WTC11 (cell line): ENCODE results near the gene OR2D3. TPM values are rescaled to one million over a fixed set of nuclear protein-coding genes. Genes with fewer than 3 reads are reported as not detected.

ENCODE experiments used
- ATAC-seq: fragments of 200-7000 bp; cut with Tn5 transposase; 2 replicates; pipeline ENCODE4 v1.10.0; 2021; ENCODE audit warnings: mild to moderate bottlenecking, moderate library complexity
- CTCF ChIA-PET: fragments of 300-600 bp; sonication (Branson Sonifier 250); formaldehyde crosslinking; loops from one replicate; lab custom pipeline; 2021; ENCODE audit warnings: antibody characterized with exemption; lab: Charles Lee
- POLR2A ChIA-PET: fragments of 350-600 bp; sonication (Branson Sonifier 250); formaldehyde crosslinking; loops from one replicate; lab custom pipeline; 2021; ENCODE audit warnings: antibody characterized with exemption; lab: Charles Lee
- DNase-seq: peaks from one replicate; pipeline ENCODE4 v3.0.0; 2021; ENCODE audit warnings: low spot score
- H3K27ac Mint-ChIP-seq: 2 replicates; pipeline ENCODE4 v1.8.0; 2021; ENCODE audit warnings: mixed read lengths
- H3K27me3 Mint-ChIP-seq: 2 replicates; pipeline ENCODE4 v1.8.0; 2021; ENCODE audit warnings: low read depth, mild to moderate bottlenecking, moderate library complexity, mixed read lengths
- H3K36me3 Mint-ChIP-seq: 2 replicates; pipeline ENCODE4 v1.8.0; 2021; ENCODE audit warnings: mixed read lengths
- H3K4me1 Mint-ChIP-seq: 2 replicates; pipeline ENCODE4 v1.8.0; 2022; ENCODE audit warnings: mixed read lengths
- H3K4me3 Mint-ChIP-seq: 2 replicates; pipeline ENCODE4 v1.8.0; 2021; ENCODE audit warnings: mild to moderate bottlenecking, moderate library complexity, mixed read lengths
- H3K9me3 Mint-ChIP-seq: 2 replicates; pipeline ENCODE4 v1.8.0; 2021; ENCODE audit warnings: mixed read lengths
- CBFB ChIP-seq: sonication (generic); formaldehyde crosslinking; IDR thresholded peaks from 2 replicates; pipeline ENCODE4 v1.8.1; 2022; ENCODE audit warnings: mild to moderate bottlenecking, low read depth, missing genetic modification reagents
- CDX4 ChIP-seq: fragments of 250-450 bp; sonication (Bioruptor Pico); IDR thresholded peaks from 2 replicates; pipeline ENCODE4 v1.9.0; 2021; ENCODE audit warnings: moderate library complexity, mild to moderate bottlenecking, inconsistent platforms, borderline replicate concordance
- E2F5 ChIP-seq: sonication (generic); formaldehyde crosslinking; IDR thresholded peaks from 2 replicates; pipeline ENCODE4 v1.8.1; 2022; ENCODE audit warnings: mild to moderate bottlenecking, moderate library complexity, missing genetic modification reagents
- ETV6 ChIP-seq: sonication (generic); formaldehyde crosslinking; IDR thresholded peaks from 2 replicates; pipeline ENCODE4 v1.8.1; 2022; ENCODE audit warnings: mild to moderate bottlenecking, missing genetic modification reagents
- FOXJ3 ChIP-seq: sonication (generic); formaldehyde crosslinking; IDR thresholded peaks from 2 replicates; pipeline ENCODE4 v1.9.0; 2021; ENCODE audit warnings: missing genetic modification reagents, mild to moderate bottlenecking, borderline replicate concordance
- FOXK1 ChIP-seq: sonication (generic); formaldehyde crosslinking; IDR thresholded peaks from 2 replicates; pipeline ENCODE4 v1.8.0; 2022; ENCODE audit warnings: mild to moderate bottlenecking, moderate library complexity, missing genetic modification reagents
- FOXP4 ChIP-seq: sonication (generic); formaldehyde crosslinking; IDR thresholded peaks from 2 replicates; pipeline ENCODE4 v1.8.0; 2022; ENCODE audit warnings: mild to moderate bottlenecking, missing genetic modification reagents
- HMGA2 ChIP-seq: fragments of 250-450 bp; sonication (Bioruptor Pico); IDR thresholded peaks from 2 replicates; pipeline ENCODE4 v1.4.0; 2021; ENCODE audit warnings: mild to moderate bottlenecking, moderate library complexity
- IRF2 ChIP-seq: sonication (generic); formaldehyde crosslinking; IDR thresholded peaks from 2 replicates; pipeline ENCODE4 v1.8.0; 2022; ENCODE audit warnings: low read depth, missing genetic modification reagents, borderline replicate concordance
- KAT7 ChIP-seq: sonication (generic); formaldehyde crosslinking; IDR thresholded peaks from 2 replicates; pipeline ENCODE4 v1.8.1; 2023; ENCODE audit warnings: missing genetic modification reagents, mild to moderate bottlenecking, borderline replicate concordance
- NFE2L1 ChIP-seq: sonication (generic); formaldehyde crosslinking; IDR thresholded peaks from 2 replicates; pipeline ENCODE4 v1.8.1; 2023; ENCODE audit warnings: missing genetic modification reagents
- NFYB ChIP-seq: sonication (generic); formaldehyde crosslinking; conservative IDR thresholded peaks from 2 replicates; pipeline ENCODE4 v1.8.0; 2022; ENCODE audit warnings: low read depth, missing genetic modification reagents
- PRRX2 ChIP-seq: fragments of 250-450 bp; sonication (Bioruptor Pico); IDR thresholded peaks from 2 replicates; pipeline ENCODE4 v1.8.0; 2021; ENCODE audit warnings: mild to moderate bottlenecking
- SMAD3 ChIP-seq: sonication (generic); formaldehyde crosslinking; IDR thresholded peaks from 2 replicates; pipeline ENCODE4 v1.8.0; 2022; ENCODE audit warnings: missing genetic modification reagents, mild to moderate bottlenecking, borderline replicate concordance
- SMAD4 ChIP-seq: sonication (generic); formaldehyde crosslinking; IDR thresholded peaks from 2 replicates; pipeline ENCODE4 v1.8.0; 2022; ENCODE audit warnings: mild to moderate bottlenecking, missing genetic modification reagents
- SP1 ChIP-seq: sonication (generic); formaldehyde crosslinking; conservative IDR thresholded peaks from 2 replicates; pipeline ENCODE4 v1.8.1; 2022; ENCODE audit warnings: missing genetic modification reagents
- TCF7 ChIP-seq: sonication (generic); formaldehyde crosslinking; IDR thresholded peaks from 2 replicates; pipeline ENCODE4 v1.8.0; 2022; ENCODE audit warnings: mild to moderate bottlenecking, low read depth, missing genetic modification reagents, moderate library complexity
- TP53 ChIP-seq: sonication (generic); formaldehyde crosslinking; IDR thresholded peaks from 2 replicates; pipeline ENCODE4 v1.8.1; 2023; ENCODE audit warnings: mild to moderate bottlenecking, missing genetic modification reagents
- ZNF121 ChIP-seq: sonication (generic); formaldehyde crosslinking; IDR thresholded peaks from 2 replicates; pipeline ENCODE4 v1.8.0; 2023; ENCODE audit warnings: missing genetic modification reagents
- ZNF281 ChIP-seq: sonication (generic); formaldehyde crosslinking; IDR thresholded peaks from 2 replicates; pipeline ENCODE4 v1.8.0; 2023; ENCODE audit warnings: mild to moderate bottlenecking, missing genetic modification reagents
- ZNF423 ChIP-seq: fragments of 250-450 bp; sonication (Bioruptor Pico); IDR thresholded peaks from 2 replicates; pipeline ENCODE4 v2.1.2; 2022; ENCODE audit warnings: mild to moderate bottlenecking, moderate library complexity
- ZNF512 ChIP-seq: sonication (generic); formaldehyde crosslinking; IDR thresholded peaks from 2 replicates; pipeline ENCODE4 v1.8.1; 2022; ENCODE audit warnings: missing genetic modification reagents, borderline replicate concordance
- ZNF532 ChIP-seq: fragments of 250-450 bp; sonication (Bioruptor Pico); IDR thresholded peaks from 2 replicates; pipeline ENCODE4 v1.9.0; 2021; ENCODE audit warnings: mild to moderate bottlenecking, borderline replicate concordance
- total RNA-seq: library from RNA; stranded (reverse); gene quantifications from 3 replicates; pipeline ENCODE4 v1.2.3, GENCODE V29; 2021

Gene OR2D3
- total RNA-seq, 1 experiment from 2014 or later = not detected

- ATAC-seq (no peak), DNase-seq (no peak)
- Mint-ChIP-seq H3K36me3 (peaks cover 43% of the 10 kb centered on the region), H3K27ac (no peak overlapping the region), H3K4me1 (peaks cover 29% of the 10 kb centered on the region), H3K9me3 (no peaks in the 10 kb centered on the region), H3K4me3 (no peak overlapping the region), H3K27me3 (no peaks in the 10 kb centered on the region)
- ChIA-PET POLR2A (no interaction called here), CTCF (no interaction called here)
- TF ChIP-seq FOXJ3 (CRISPR knock-in tag) = no peak
- no peak for TF ChIP-seq CDX4 (CRISPR knock-in tag)
- TF ChIP-seq IRF2 (CRISPR knock-in tag) = no peak
- TF ChIP-seq CBFB (CRISPR knock-in tag) = no peak
- no peak for TF ChIP-seq FOXK1 (CRISPR knock-in tag)
- TF ChIP-seq E2F5 (CRISPR knock-in tag) = no peak
- TF ChIP-seq ZNF532 (CRISPR knock-in tag) = no peak
- no peak for TF ChIP-seq HMGA2 (CRISPR knock-in tag)
- no peak for TF ChIP-seq SMAD3 (CRISPR knock-in tag)
- no peak for TF ChIP-seq TP53
- no peak for TF ChIP-seq ZNF423 (CRISPR knock-in tag)
- no peak for TF ChIP-seq FOXP4
- TF ChIP-seq SP1 (CRISPR knock-in tag) = no peak
- TF ChIP-seq ZNF121 (CRISPR knock-in tag) = no peak
- no peak for TF ChIP-seq KAT7 (CRISPR knock-in tag)
- TF ChIP-seq ZNF512 = no peak
- TF ChIP-seq SMAD4 (CRISPR knock-in tag) = no peak
- TF ChIP-seq NFYB (CRISPR knock-in tag) = no peak
Observed at GRCh38 chr11:6932145-6932544, 11.3 kb downstream of the OR2D3 start.

GRCh38 chr11:6941970-6942369 is 21.2 kb downstream of the OR2D3 start:
- ATAC-seq = no peak
- POLR2A ChIA-PET = no interaction called here
- Mint-ChIP-seq H3K4me3 (no peak overlapping the region), H3K27ac (no peak overlapping the region), H3K4me1 (no peaks in the 10 kb centered on the region), H3K9me3 (0 out of 2 replicates have a peak, but pooled peaks cover 4% of the 10 kb centered on the region), H3K36me3 (peaks cover 28% of the 10 kb centered on the region), H3K27me3 (no peaks in the 10 kb centered on the region)
- CTCF ChIA-PET = no interaction called here
- DNase-seq = no peak
- TF ChIP-seq SMAD3 (CRISPR knock-in tag) (no peak), ZNF121 (CRISPR knock-in tag) (no peak), ETV6 (CRISPR knock-in tag) (no peak), NFE2L1 (no peak), HMGA2 (CRISPR knock-in tag) (no peak), ZNF281 (CRISPR knock-in tag) (no peak), CBFB (CRISPR knock-in tag) (no peak), PRRX2 (no peak), TCF7 (no peak)
